Fibroblast of villous mesenchyme (primary cell): ENCODE measurements around the gene NPLOC4. TPM values are rescaled to one million over a fixed set of nuclear protein-coding genes. Genes with fewer than 3 reads are reported as not detected.

Experiments
- DNase-seq: peaks from one replicate; pipeline ENCODE4 v3.0.0-alpha.2; 2010; ENCODE audit warnings: low read depth
- H3K4me3 ChIP-seq: 2 replicates; pipeline ENCODE4 v1.5.1; 2011; ENCODE audit warnings: low read depth, mild to moderate bottlenecking, low read length
- total RNA-seq: library from RNA; depleted of rRNA; stranded (reverse); fragments of >200 nt; gene quantifications from 2 replicates; pipeline ENCODE4 v1.2.3, GENCODE V29; 2012
- TF ChIP-seq, protein P1 (sequence below): IDR thresholded peaks from 2 replicates; pipeline ENCODE4 v1.5.1; 2012; ENCODE audit warnings: low read depth, mild to moderate bottlenecking, low read length; ENCODE audit not compliant: insufficient read depth

Gene NPLOC4
- total RNA-seq, 1 donor = 96.7 TPM

DNA sequence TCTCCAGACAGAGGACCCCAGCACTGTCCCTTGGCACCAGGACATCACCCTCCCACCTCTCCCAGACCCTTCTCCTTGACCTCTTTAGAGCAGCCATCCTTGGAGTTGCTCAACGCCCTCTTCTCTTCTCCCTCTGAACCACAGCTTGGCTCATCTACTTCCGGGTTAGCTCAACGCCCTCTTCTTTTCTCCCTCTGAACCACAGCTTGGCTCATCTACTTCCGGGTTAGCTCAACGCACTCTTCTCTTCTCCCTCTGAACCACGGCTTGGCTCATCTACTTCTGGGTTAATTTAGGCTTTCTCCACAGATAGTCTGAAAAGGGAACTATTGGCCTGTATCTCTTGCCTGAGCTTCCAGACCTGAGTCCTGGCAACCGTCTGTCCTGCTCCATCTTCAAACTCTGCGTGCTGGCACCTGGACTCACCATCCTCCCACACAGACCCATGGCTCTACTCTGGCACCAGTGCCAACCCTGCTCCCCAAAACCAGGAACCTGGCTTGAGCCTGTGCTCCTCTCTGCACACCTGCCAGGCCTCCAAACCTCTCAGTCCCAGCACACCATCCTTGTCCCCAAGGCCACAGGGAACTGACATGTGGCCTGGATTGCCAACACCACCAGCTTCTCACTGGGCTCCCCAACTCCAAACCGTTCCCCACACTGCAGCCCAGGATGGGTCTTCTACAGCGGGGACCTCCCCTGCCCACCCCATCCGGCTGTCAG, 59.5 kb downstream of the NPLOC4 start:
- TF ChIP-seq, protein P1, sequence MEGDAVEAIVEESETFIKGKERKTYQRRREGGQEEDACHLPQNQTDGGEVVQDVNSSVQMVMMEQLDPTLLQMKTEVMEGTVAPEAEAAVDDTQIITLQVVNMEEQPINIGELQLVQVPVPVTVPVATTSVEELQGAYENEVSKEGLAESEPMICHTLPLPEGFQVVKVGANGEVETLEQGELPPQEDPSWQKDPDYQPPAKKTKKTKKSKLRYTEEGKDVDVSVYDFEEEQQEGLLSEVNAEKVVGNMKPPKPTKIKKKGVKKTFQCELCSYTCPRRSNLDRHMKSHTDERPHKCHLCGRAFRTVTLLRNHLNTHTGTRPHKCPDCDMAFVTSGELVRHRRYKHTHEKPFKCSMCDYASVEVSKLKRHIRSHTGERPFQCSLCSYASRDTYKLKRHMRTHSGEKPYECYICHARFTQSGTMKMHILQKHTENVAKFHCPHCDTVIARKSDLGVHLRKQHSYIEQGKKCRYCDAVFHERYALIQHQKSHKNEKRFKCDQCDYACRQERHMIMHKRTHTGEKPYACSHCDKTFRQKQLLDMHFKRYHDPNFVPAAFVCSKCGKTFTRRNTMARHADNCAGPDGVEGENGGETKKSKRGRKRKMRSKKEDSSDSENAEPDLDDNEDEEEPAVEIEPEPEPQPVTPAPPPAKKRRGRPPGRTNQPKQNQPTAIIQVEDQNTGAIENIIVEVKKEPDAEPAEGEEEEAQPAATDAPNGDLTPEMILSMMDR = no peak
- no peak overlapping the region for H3K4me3 ChIP-seq
- no peak for DNase-seq

DNA sequence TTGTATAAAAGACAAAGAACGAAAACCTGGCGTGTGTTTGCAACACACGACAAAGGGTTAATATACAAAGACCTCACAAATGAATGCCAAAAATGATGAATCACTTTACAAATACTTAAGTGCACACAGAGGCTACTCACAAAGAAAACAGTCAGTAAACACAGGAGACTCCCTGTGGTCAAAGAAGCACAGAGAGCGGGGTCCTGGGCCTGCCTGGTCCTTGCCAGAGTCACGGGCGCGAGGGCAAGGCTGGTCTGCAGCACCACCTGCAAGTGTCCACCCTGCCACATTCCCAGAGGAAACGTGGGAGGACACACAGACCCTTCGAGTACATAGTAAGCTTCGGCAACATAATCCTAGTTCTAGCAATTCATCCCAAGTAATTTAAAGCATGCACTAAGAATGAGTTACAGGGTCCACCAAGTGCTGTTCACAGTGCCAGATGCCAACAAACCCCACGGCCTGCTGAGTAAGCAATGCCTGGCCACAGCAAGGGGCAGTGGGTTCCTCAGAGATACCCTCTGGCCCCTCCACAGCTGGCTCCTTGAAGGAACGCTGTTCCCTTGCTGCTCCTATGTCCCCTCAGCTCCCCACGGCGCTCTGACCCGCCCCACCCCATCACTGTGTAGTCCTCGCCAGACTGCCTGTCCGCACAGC, 60.2 kb downstream of the NPLOC4 start:
- DNase-seq = peak; percentile 75
- H3K4me3 ChIP-seq = no peak overlapping the region
- TF ChIP-seq, protein P1 = no peak

DNA sequence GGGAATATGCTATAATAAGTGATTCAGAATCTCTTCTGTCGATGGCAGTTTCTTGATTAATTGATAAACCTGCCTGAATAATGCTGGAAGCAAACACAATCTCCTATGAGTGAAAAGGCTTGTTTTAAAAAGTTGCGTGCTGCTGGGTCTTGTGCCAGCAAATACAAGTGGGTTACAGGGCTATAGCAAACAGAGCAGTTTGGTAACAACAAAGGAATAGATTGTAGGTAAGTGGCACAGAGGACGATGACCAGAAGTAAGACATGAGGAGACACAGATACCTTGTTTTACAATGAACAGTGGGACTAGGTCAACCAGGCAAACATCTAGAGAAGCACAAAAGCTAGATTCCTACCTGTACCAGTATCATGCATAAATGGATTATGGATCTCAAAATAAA, 61.1 kb downstream of the NPLOC4 start:
- no peak for DNase-seq
- no peak overlapping the region for H3K4me3 ChIP-seq
- TF ChIP-seq, protein P1 = no peak

DNA sequence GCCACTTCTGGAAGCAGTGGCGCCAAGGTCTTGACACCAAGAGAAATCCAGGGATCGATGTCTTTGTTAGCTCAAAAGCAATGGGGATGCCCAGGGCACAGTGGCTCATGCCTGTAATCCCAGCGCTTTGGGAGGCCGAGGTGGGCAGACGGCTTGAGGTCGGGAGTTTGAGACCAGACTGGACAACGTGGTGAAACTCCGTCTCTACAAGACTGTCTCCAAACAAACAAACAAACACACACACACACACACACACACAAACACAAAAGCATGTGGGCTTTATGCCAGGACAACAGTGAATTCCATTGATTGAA, 62.3 kb downstream of the NPLOC4 start:
- no peak overlapping the region for H3K4me3 ChIP-seq
- DNase-seq = no peak
- TF ChIP-seq, protein P1 = no peak

DNA sequence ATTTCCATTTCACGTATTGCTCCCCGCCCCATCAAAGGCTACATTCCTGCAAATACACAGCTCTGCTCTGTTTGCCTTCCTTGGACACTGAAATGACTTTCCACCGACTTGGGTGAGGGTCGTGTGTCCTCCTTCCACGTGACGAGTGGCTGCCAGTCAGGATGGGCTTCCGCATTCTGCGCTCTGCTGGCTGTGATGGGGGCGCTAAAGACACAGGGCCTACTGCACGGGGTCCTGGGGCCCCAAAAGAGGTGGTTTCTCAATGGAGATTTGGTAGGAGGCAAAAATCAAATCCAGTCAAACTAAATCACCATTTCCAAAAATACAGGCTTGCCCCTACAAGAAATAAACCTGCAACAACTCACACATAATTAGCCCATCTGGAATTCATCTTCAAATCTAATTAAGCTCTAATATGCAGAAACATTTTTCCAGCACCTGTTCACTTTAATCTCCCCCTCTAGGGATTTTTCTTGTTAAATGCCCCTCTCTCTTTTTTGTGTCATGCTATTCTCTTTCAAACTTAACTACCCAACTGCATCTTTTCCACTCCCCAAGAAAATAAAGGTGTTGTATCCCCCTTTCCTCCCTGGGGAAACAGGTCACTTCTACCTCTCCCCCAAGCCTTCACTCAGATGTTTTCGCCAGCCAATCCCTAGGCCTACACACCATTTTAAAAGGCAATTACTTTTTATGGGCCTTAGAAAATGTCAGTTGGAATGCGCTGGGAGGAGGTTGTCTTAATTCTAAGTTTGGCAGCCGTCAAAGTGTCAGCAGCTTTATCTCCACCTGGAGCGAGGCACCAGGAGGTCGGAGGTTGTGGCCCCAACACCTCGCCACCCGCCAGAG, 62.9 kb downstream of the NPLOC4 start:
- DNase-seq = no peak
- TF ChIP-seq, protein P1 = no peak

DNA sequence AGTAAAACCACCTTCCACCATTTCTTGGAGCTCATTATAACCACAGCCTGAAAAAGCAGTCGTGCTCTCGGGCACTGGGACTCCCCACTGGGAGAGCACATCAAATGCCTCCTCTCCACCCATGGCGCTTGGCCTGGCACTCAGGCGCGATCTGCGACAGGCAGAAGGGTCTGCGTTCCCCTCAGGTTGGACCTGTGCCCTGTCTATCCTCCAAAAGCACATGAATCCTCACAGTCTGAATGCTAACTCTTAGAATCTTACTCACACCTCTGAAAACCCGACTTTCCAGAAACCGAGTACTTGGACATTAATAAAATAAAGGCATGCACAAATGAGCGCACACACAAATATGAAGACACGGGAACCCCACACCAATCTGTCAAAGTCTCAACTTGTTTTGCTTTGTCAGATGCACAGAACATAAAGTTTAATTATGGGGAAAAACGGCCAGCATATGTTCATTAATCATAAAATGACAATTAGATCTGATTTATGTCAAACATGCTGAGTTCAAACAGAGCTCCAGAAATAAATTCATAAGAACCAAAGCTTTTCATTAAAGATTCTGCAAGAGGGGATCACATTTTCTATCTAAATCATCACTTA, 64.2 kb downstream of the NPLOC4 start:
- H3K4me3 ChIP-seq = no peak overlapping the region
- DNase-seq = no peak
- TF ChIP-seq, protein P1 = no peak

More for the DNA sequence above, 62.9 kb downstream of the NPLOC4 start:
- H3K4me3 ChIP-seq = no peak overlapping the region
